Neural progenitor cell (in vitro differentiated cells): ENCODE data around the gene ZNF687.

ENCODE experiments used
- CTCF ChIP-seq: fragments of 200-600 bp; sonication (generic); IDR thresholded peaks from 2 replicates; pipeline ENCODE4 v1.5.1; 2017; ENCODE audit warnings: antibody characterized with exemption, mild to moderate bottlenecking
- EZH2phosphoT487 ChIP-seq: fragments of 200-600 bp; sonication (generic); IDR thresholded peaks from 2 replicates; pipeline ENCODE4 v1.6.1; 2017; ENCODE audit warnings: antibody characterized with exemption

GRCh38 chr1:151292207-151293030, 10.3 kb downstream of the ZNF687 start:
- TF ChIP-seq CTCF: no peak
- TF ChIP-seq EZH2phosphoT487: no peak
